ENCODE data around the gene TLE3. TPM values are rescaled to one million over a fixed set of nuclear protein-coding genes. Genes with fewer than 3 reads are reported as not detected.

Gene TLE3
- total and polyA plus RNA-seq, 8 donors: 12.5 to 37.2 (median 18.9) TPM

- Histone ChIP-seq H3K9me3 (no peaks in the 10 kb centered on the region), H3K27ac (no peak overlapping the region), H3K4me3 (no peak overlapping the region), H3K36me3 (no peaks in the 10 kb centered on the region), H3K27me3 (no peaks in the 10 kb centered on the region), H3K4me1 (peaks cover 0 to 10% (median 0%) of the 10 kb centered on the region in 3 donors)
- DNase-seq (no peak), ATAC-seq (no peak), FAIRE-seq (no peak)
- WGBS, 2 donors: 76 to 82% methylated on average over 5 of the region's 5 CpGs
- TF ChIP-seq CTCF (IDR thresholded peaks at IDR 0.05): no peak
- intact Hi-C loops (cut with DNase I): no loop called here
Observed at GRCh38 chr15:70145261-70145660, 47.5 kb upstream of the TLE3 start.

- H3K27me3 ChIP-seq: no peaks in the 10 kb centered on the region
- DNase-seq: no peak
- no peak for TF ChIP-seq CTCF (IDR thresholded peaks at IDR 0.05)
- no peak for FAIRE-seq
- 75 to 80% methylated on average over 24 of the region's 24 CpGs for WGBS, 2 donors
- H3K4me3 ChIP-seq: no peak overlapping the region
- intact Hi-C loops (cut with DNase I): no loop called here
- peaks cover 0 to 16% (median 0%) of the 10 kb centered on the region in 3 donors for H3K4me1 ChIP-seq
- H3K27ac ChIP-seq: no peak overlapping the region
- no peaks in the 10 kb centered on the region for H3K9me3 ChIP-seq
- ATAC-seq: peak in 1 of 4 donors; percentile 16
- no peaks in the 10 kb centered on the region for H3K36me3 ChIP-seq
Observed at GRCh38 chr15:70142322-70143191, 44.8 kb upstream of the TLE3 start.

DNA sequence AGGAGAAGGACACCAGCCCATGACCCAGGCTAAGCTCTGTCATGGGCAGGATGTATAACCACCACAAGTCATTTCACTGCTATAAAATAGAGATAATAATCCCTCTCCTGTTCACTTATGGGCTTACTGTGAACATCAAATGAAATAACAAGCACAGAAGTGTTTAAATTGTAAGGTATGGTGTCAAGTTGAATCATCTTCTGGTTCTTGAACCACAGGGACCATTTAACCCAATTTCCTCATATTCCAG is 44.3 kb upstream of the TLE3 start:
- FAIRE-seq (no peak), DNase-seq (no peak), ATAC-seq (no peak)
- TF ChIP-seq CTCF (IDR thresholded peaks at IDR 0.05): no peak
- Histone ChIP-seq H3K4me3 (no peak overlapping the region), H3K4me1 (peaks cover 0 to 16% (median 0%) of the 10 kb centered on the region in 3 donors), H3K9me3 (no peaks in the 10 kb centered on the region), H3K36me3 (no peaks in the 10 kb centered on the region), H3K27ac (no peak overlapping the region), H3K27me3 (no peaks in the 10 kb centered on the region)
- intact Hi-C loops (cut with DNase I): no loop called here

- Histone ChIP-seq H3K27ac (no peak overlapping the region), H3K9me3 (no peaks in the 10 kb centered on the region), H3K4me1 (peaks cover 0 to 16% (median 0%) of the 10 kb centered on the region in 3 donors), H3K27me3 (no peaks in the 10 kb centered on the region), H3K4me3 (no peak overlapping the region), H3K36me3 (no peaks in the 10 kb centered on the region)
- TF ChIP-seq CTCF (IDR thresholded peaks at IDR 0.05): no peak
- DNase-seq: no peak
- WGBS, 2 donors: 94 to 95% methylated on average over 10 of the region's 10 CpGs
- FAIRE-seq: no peak
- intact Hi-C loops (cut with DNase I): no loop called here
- ATAC-seq: peak in 3 of 4 donors; percentile 4 to 28 (median 5)
Observed at GRCh38 chr15:70141376-70142071, 43.8 kb upstream of the TLE3 start.
